ENCODE results near the gene CHP1. TPM values are rescaled to one million over a fixed set of nuclear protein-coding genes. Genes with fewer than 3 reads are reported as not detected.

Gene CHP1
- total and polyA plus RNA-seq, 9 of the 15 experiments (the other 6 are each of a cell fraction or from before 2014, with no cell fraction given): 31.7 to 83.4 (median 67.6) TPM

- peak; percentile 93 for TF ChIP-seq ZFX (CRISPR knock-in tag; IDR thresholded peaks at IDR 0.05)
- TF ChIP-seq, protein P1, sequence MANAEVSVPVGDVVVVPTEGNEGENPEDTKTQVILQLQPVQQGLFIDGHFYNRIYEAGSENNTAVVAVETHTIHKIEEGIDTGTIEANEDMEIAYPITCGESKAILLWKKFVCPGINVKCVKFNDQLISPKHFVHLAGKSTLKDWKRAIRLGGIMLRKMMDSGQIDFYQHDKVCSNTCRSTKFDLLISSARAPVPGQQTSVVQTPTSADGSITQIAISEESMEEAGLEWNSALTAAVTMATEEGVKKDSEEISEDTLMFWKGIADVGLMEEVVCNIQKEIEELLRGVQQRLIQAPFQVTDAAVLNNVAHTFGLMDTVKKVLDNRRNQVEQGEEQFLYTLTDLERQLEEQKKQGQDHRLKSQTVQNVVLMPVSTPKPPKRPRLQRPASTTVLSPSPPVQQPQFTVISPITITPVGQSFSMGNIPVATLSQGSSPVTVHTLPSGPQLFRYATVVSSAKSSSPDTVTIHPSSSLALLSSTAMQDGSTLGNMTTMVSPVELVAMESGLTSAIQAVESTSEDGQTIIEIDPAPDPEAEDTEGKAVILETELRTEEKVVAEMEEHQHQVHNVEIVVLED (CRISPR knock-in tag; IDR thresholded peaks at IDR 0.05): peak; percentile 83
- TF ChIP-seq NCOA6 (IDR thresholded peaks at IDR 0.05): peak; percentile 70; the same call in 1 of the 2 replicates
- no peak for TF ChIP-seq HNRNPH1 (optimal IDR thresholded peaks at IDR 0.05; ENCODE audit: low read depth, low read length)
- TF ChIP-seq EZH2 (IDR thresholded peaks at IDR 0.05; ENCODE audit: borderline replicate concordance, low read depth, low read length): no peak
- TF ChIP-seq TAF7 (tag; IDR thresholded peaks at IDR 0.05): peak; percentile 63
- no peak for TF ChIP-seq ZNF780A (CRISPR knock-in tag; IDR thresholded peaks at IDR 0.05)
- peak; percentile 67 for TF ChIP-seq RBM25 (IDR thresholded peaks at IDR 0.05; ENCODE audit: low read depth, low read length, severe bottlenecking)
- TF ChIP-seq MTA3 (IDR thresholded peaks at IDR 0.05; ENCODE audit: borderline replicate concordance): peak; percentile 93
- TF ChIP-seq CBFB (CRISPR knock-in tag; IDR thresholded peaks at IDR 0.05): peak; percentile 95
- TF ChIP-seq CBX3 (IDR thresholded peaks at IDR 0.05; ENCODE audit: borderline replicate concordance in 1 of 2, low read length in 2 of 2): peak in 1 of 2 experiments; percentile 93; a peak in 2 of 3 replicates
- TF ChIP-seq CTCF (IDR thresholded peaks at IDR 0.05 in 2 of 3, conservative IDR thresholded peaks at IDR 0.05 in 1 of 3; ENCODE audit: insufficient read depth in 2 of 3, low read depth in 1 of 3, low read length in 3 of 3): peak; percentile 89 to 97 (median 89)
- no peak for TF ChIP-seq ZBTB26 (CRISPR knock-in tag; IDR thresholded peaks at IDR 0.05)
- no peak for TF ChIP-seq MCM3 (IDR thresholded peaks at IDR 0.05)
- TF ChIP-seq MNT (conservative IDR thresholded peaks at IDR 0.05): peak; percentile 90 to 94
- peak; percentile 91 for TF ChIP-seq PCBP1 (IDR thresholded peaks at IDR 0.05; ENCODE audit: low read depth, low read length, poor library complexity, severe bottlenecking)
Measured at GRCh38 chr15:41230650-41231421, at the start of gene CHP1, which contains the start of gene EXD1 (continued).

All from K562 (cell line).